ENCODE results near the gene PGBD2.
"Not testable (repeated sequence)": the region's sequence is repeated elsewhere in the genome, so short reads cannot be mapped to it uniquely, and the experiment has no call there.

Gene PGBD2

GRCh38 chr1:248927283-248927682 lies 21.2 kb downstream of the PGBD2 start:
- not testable (repeated sequence) for DNase-seq (ENCODE audit: low spot score)

- DNase-seq (ENCODE audit: low spot score), result not testable (repeated sequence)
Measured at GRCh38 chr1:248928122-248928521, 22.1 kb downstream of the PGBD2 start.

GRCh38 chr1:248930037-248930436 lies 24.0 kb downstream of the PGBD2 start:
- not testable (repeated sequence) for DNase-seq (ENCODE audit: low spot score)

- DNase-seq (ENCODE audit: low spot score), result not testable (repeated sequence)
Measured at GRCh38 chr1:248938173-248938809, 32.3 kb downstream of the PGBD2 start.

GRCh38 chr1:248944134-248944999 lies 38.3 kb downstream of the PGBD2 start:
- DNase-seq (ENCODE audit: low spot score), result not testable (repeated sequence)

- DNase-seq (ENCODE audit: low spot score), result not testable (repeated sequence)
Measured at GRCh38 chr1:248945000-248945423, 39.0 kb downstream of the PGBD2 start.

GRCh38 chr1:248945453-248945852 lies 39.4 kb downstream of the PGBD2 start:
- DNase-seq (ENCODE audit: low spot score), result not testable (repeated sequence)

GRCh38 chr1:248945856-248946416 lies 39.9 kb downstream of the PGBD2 start:
- not testable (repeated sequence) for DNase-seq (ENCODE audit: low spot score)

Measured in HuH-7.5 (cell line).